ENCODE measurements around the gene GTPBP8. TPM values are rescaled to one million over a fixed set of nuclear protein-coding genes. Genes with fewer than 3 reads are reported as not detected.

Gene GTPBP8
- polyA plus RNA-seq, 1 donor (not counting 4 experiments of a cell fraction or from before 2014, with no cell fraction given), result 16.9 TPM

DNA sequence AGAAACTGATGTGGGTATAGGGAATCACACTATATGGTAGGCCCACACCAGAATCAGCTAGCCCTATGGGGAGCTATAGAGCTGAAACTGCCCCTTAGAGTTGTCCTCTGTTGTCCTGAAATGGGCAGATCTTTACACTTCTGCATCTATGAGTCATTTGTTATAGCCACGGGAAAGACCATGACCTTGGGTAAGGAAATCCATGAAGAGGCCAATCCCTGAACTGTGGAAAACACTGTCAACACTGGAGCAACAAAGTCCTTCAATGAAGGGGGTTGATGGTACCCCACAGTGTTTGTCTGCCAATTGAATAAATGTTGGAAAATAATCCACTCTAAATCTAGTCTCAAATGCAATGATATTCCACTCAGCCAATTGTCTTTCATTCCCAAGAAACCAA is 10.7 kb upstream of the GTPBP8 start:
- Histone ChIP-seq H3K27me3 (ENCODE audit: control insufficient read depth, extremely low read depth, insufficient read depth, low read length) (no peaks in the 10 kb centered on the region), H3K36me3 (ENCODE audit: control insufficient read depth in 2 of 2, extremely low read depth in 1 of 2, insufficient read depth in 2 of 2, low read length in 2 of 2) (no peaks in the 10 kb centered on the region), H3K9ac (ENCODE audit: control insufficient read depth, extremely low read depth, insufficient read depth, low read length) (no peak overlapping the region), H3K27ac (ENCODE audit: control insufficient read depth, insufficient read depth, low read length) (no peak overlapping the region), H3K79me2 (ENCODE audit: control insufficient read depth, insufficient read depth, low read length) (no peaks in the 10 kb centered on the region), H3K4me1 (ENCODE audit: control insufficient read depth, extremely low read depth, insufficient read depth, low read length) (no peaks in the 10 kb centered on the region), H3K9me3 (ENCODE audit: control insufficient read depth, low read depth, low read length) (no peaks in the 10 kb centered on the region), H2AFZ (ENCODE audit: control insufficient read depth, low read length) (no peak overlapping the region), H3K9me1 (ENCODE audit: control insufficient read depth, extremely low read depth, insufficient read depth, low read length) (no peaks in the 10 kb centered on the region), H3K4me2 (ENCODE audit: control insufficient read depth, extremely low read depth, insufficient read depth, low read depth, low read length) (no peak overlapping the region), H4K20me1 (ENCODE audit: control insufficient read depth, extremely low read depth, insufficient read depth, low read length) (no peaks in the 10 kb centered on the region), H3K4me3 (ENCODE audit: control insufficient read depth in 2 of 3, extremely low read depth in 1 of 3, insufficient read depth in 2 of 3, low read depth in 1 of 3, low read length in 3 of 3) (no peak overlapping the region)
- no peak for DNase-seq (ENCODE audit: low read depth, low spot score)
- no peak for TF ChIP-seq EZH2 (IDR thresholded peaks at IDR 0.05; ENCODE audit: low read length)
- TF ChIP-seq, protein P1, sequence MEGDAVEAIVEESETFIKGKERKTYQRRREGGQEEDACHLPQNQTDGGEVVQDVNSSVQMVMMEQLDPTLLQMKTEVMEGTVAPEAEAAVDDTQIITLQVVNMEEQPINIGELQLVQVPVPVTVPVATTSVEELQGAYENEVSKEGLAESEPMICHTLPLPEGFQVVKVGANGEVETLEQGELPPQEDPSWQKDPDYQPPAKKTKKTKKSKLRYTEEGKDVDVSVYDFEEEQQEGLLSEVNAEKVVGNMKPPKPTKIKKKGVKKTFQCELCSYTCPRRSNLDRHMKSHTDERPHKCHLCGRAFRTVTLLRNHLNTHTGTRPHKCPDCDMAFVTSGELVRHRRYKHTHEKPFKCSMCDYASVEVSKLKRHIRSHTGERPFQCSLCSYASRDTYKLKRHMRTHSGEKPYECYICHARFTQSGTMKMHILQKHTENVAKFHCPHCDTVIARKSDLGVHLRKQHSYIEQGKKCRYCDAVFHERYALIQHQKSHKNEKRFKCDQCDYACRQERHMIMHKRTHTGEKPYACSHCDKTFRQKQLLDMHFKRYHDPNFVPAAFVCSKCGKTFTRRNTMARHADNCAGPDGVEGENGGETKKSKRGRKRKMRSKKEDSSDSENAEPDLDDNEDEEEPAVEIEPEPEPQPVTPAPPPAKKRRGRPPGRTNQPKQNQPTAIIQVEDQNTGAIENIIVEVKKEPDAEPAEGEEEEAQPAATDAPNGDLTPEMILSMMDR (optimal IDR thresholded peaks at IDR 0.05 in 1 of 3, IDR thresholded peaks at IDR 0.05 in 1 of 3, conservative IDR thresholded peaks at IDR 0.05 in 1 of 3; ENCODE audit: extremely low read depth in 1 of 3, insufficient read depth in 2 of 3, low read length in 3 of 3), result no peak
- no peak for FAIRE-seq
- dilution Hi-C loops (cut with MboI; ENCODE audit: extremely low pct_ligation_motif_present, low sequenced_read_pairs), result no loop called here

- TF ChIP-seq, protein P1 (optimal IDR thresholded peaks at IDR 0.05 in 1 of 3, IDR thresholded peaks at IDR 0.05 in 1 of 3, conservative IDR thresholded peaks at IDR 0.05 in 1 of 3; ENCODE audit: extremely low read depth in 1 of 3, insufficient read depth in 2 of 3, low read length in 3 of 3), result no peak
- no peak for TF ChIP-seq EZH2 (IDR thresholded peaks at IDR 0.05; ENCODE audit: low read length)
- Histone ChIP-seq H3K4me3 (ENCODE audit: control insufficient read depth in 2 of 3, extremely low read depth in 1 of 3, insufficient read depth in 2 of 3, low read depth in 1 of 3, low read length in 3 of 3) (no peak overlapping the region), H3K79me2 (ENCODE audit: control insufficient read depth, insufficient read depth, low read length) (no peaks in the 10 kb centered on the region), H3K9me3 (ENCODE audit: control insufficient read depth, low read depth, low read length) (no peaks in the 10 kb centered on the region), H4K20me1 (ENCODE audit: control insufficient read depth, extremely low read depth, insufficient read depth, low read length) (no peaks in the 10 kb centered on the region), H3K27me3 (ENCODE audit: control insufficient read depth, extremely low read depth, insufficient read depth, low read length) (no peaks in the 10 kb centered on the region), H3K36me3 (ENCODE audit: control insufficient read depth in 2 of 2, extremely low read depth in 1 of 2, insufficient read depth in 2 of 2, low read length in 2 of 2) (no peaks in the 10 kb centered on the region), H3K9ac (ENCODE audit: control insufficient read depth, extremely low read depth, insufficient read depth, low read length) (no peak overlapping the region), H3K9me1 (ENCODE audit: control insufficient read depth, extremely low read depth, insufficient read depth, low read length) (no peaks in the 10 kb centered on the region), H3K4me1 (ENCODE audit: control insufficient read depth, extremely low read depth, insufficient read depth, low read length) (no peaks in the 10 kb centered on the region), H3K27ac (ENCODE audit: control insufficient read depth, insufficient read depth, low read length) (no peak overlapping the region), H2AFZ (ENCODE audit: control insufficient read depth, low read length) (no peak overlapping the region), H3K4me2 (ENCODE audit: control insufficient read depth, extremely low read depth, insufficient read depth, low read depth, low read length) (no peak overlapping the region)
- dilution Hi-C loops (cut with MboI; ENCODE audit: extremely low pct_ligation_motif_present, low sequenced_read_pairs), result no loop called here
- FAIRE-seq, result no peak
- DNase-seq (ENCODE audit: low read depth, low spot score), result no peak
Observed at GRCh38 chr3:112982710-112983109, 8.1 kb upstream of the GTPBP8 start.

Measured in keratinocyte (primary cell).